B cell (primary cell): ENCODE measurements around the gene REEP2. TPM values are rescaled to one million over a fixed set of nuclear protein-coding genes. Genes with fewer than 3 reads are reported as not detected.

Source experiments
- ATAC-seq: fragments of 200-7000 bp; cut with Tn5 transposase; one replicate; pipeline ENCODE4 v1.10.0; 2021; ENCODE audit warnings: low read depth, mild to moderate bottlenecking, moderate number of reproducible peaks, moderate library complexity
- CTCF ChIA-PET: fragments of 350-600 bp; sonication (Branson Sonifier 250); formaldehyde crosslinking; loops from one replicate; lab custom pipeline; 2021; ENCODE audit warnings: antibody characterized with exemption, inconsistent platforms; lab: Charles Lee
- POLR2A ChIA-PET: fragments of 350-600 bp; sonication (Branson Sonifier 250); formaldehyde crosslinking; loops from one replicate; lab custom pipeline; 2021; ENCODE audit warnings: antibody characterized with exemption; lab: Charles Lee
- DNase-seq: peaks from one replicate; pipeline ENCODE4 v3.0.0; 2013
- H2AFZ ChIP-seq: 2 replicates; pipeline ENCODE4 v1.6.1; 2012; ENCODE audit warnings: mild to moderate bottlenecking, low read depth, low read length; ENCODE audit not compliant: insufficient read depth, poor library complexity, severe bottlenecking
- H3K27ac ChIP-seq, 2 donors: 1 replicate in 1 of 2; 2 replicates in 1 of 2; pipeline ENCODE4 v1.5.1; 2012 to 2013; ENCODE audit warnings: low read length in 2 of 2, mild to moderate bottlenecking in 2 of 2, moderate library complexity in 1 of 2
- H3K27me3 ChIP-seq, 4 experiments: fragments of 200-600 bp in 1 of 4; sonication (generic) in 1 of 4; replicated peaks in 1 of 4; 1 replicate in 2 of 4; 2 replicates in 2 of 4; pipeline versions ENCODE4 v1.6.1 to v1.7.0; 2013 to 2016; ENCODE audit warnings: low read length in 3 of 4, mild to moderate bottlenecking in 2 of 4, mixed read lengths in 1 of 4, moderate library complexity in 1 of 4; ENCODE audit not compliant: insufficient read depth in 4 of 4, control insufficient read depth in 3 of 4; ENCODE audit errors: control extremely low read depth in 1 of 4
- H3K36me3 ChIP-seq, 2 experiments: replicated peaks in 1 of 2; 1 replicate in 1 of 2; 2 replicates in 1 of 2; pipeline versions ENCODE4 v1.6.1 to v1.7.1; 2013; ENCODE audit warnings: low read length in 1 of 2; ENCODE audit not compliant: insufficient read depth in 2 of 2, control insufficient read depth in 1 of 2; ENCODE audit errors: control extremely low read depth in 1 of 2, extremely low read depth in 1 of 2
- H3K4me1 ChIP-seq, 2 donors: fragments of 200-600 bp in 1 of 2; sonication (generic) in 1 of 2; 1 replicate in 1 of 2; 2 replicates in 1 of 2; pipeline versions ENCODE4 v1.5.1 to v1.6.1; 2013 to 2017; ENCODE audit warnings: low read length in 2 of 2; ENCODE audit not compliant: control insufficient read depth in 2 of 2, insufficient read depth in 2 of 2
- H3K4me2 ChIP-seq: replicated peaks from 2 replicates; pipeline ENCODE3; 2012; ENCODE audit warnings: mild to moderate bottlenecking, low read depth, low read length; ENCODE audit not compliant: poor library complexity, severe bottlenecking
- H3K4me3 ChIP-seq, 5 experiments: fragments of 200-600 bp in 1 of 5; sonication (generic) in 1 of 5; 1 replicate in 3 of 5; 2 replicates in 2 of 5; pipeline versions ENCODE4 v1.5.1 to v1.7.0; 2011 to 2016; ENCODE audit warnings: low read length in 4 of 5, mild to moderate bottlenecking in 4 of 5, low read depth in 2 of 5, control low read depth in 1 of 5, moderate library complexity in 1 of 5; ENCODE audit not compliant: insufficient read depth in 1 of 5; ENCODE audit errors: control extremely low read depth in 1 of 5, extremely low read depth in 1 of 5
- H3K79me2 ChIP-seq: fragments of 200-600 bp; sonication (generic); one replicate; pipeline ENCODE4 v1.6.0; 2016; ENCODE audit warnings: low read length; ENCODE audit not compliant: control insufficient read depth, insufficient read depth
- H3K9ac ChIP-seq: fragments of 200-600 bp; sonication (generic); 2 replicates; pipeline ENCODE4 v1.6.1; 2017; ENCODE audit warnings: mild to moderate bottlenecking, low read length, moderate library complexity
- H3K9me3 ChIP-seq, 3 donors: one replicate each; pipeline versions ENCODE4 v1.6.1 to v1.7.1; 2013; ENCODE audit warnings: low read length in 2 of 3; ENCODE audit not compliant: control insufficient read depth in 2 of 3, insufficient read depth in 1 of 3; ENCODE audit errors: control extremely low read depth in 1 of 3
- H4K20me1 ChIP-seq: 2 replicates; pipeline ENCODE4 v1.6.0; 2012; ENCODE audit warnings: mild to moderate bottlenecking, low read length; ENCODE audit not compliant: insufficient read depth, control insufficient read depth, poor library complexity, severe bottlenecking
- H3K27ac Mint-ChIP-seq: one replicate; pipeline ENCODE4 v1.8.0; 2021; ENCODE audit warnings: mixed read lengths
- H3K27me3 Mint-ChIP-seq: one replicate; pipeline ENCODE4 v1.8.0; 2021; ENCODE audit warnings: mixed read lengths
- H3K4me1 Mint-ChIP-seq: one replicate; pipeline ENCODE4 v1.8.0; 2021; ENCODE audit warnings: mixed read lengths
- H3K4me3 Mint-ChIP-seq: one replicate; pipeline ENCODE4 v1.8.0; 2021; ENCODE audit warnings: mixed read lengths
- H3K9me3 Mint-ChIP-seq: one replicate; pipeline ENCODE4 v1.8.0; 2022; ENCODE audit warnings: mixed read lengths; ENCODE audit not compliant: insufficient read depth
- CTCF ChIP-seq: fragments of 200-600 bp; IDR thresholded peaks from one replicate; pipeline ENCODE4 v1.8.0; 2022; ENCODE audit warnings: antibody characterized with exemption, mild to moderate bottlenecking
- EZH2 ChIP-seq: IDR thresholded peaks from 2 replicates; pipeline ENCODE4 v1.6.1; 2012; ENCODE audit warnings: borderline replicate concordance, low read depth, mild to moderate bottlenecking, moderate library complexity, low read length; ENCODE audit not compliant: insufficient read depth, poor library complexity, severe bottlenecking
- WGBS: methylation state at CpG from one replicate; pipeline ENCODE4 v1.1.5; 2013; ENCODE audit warnings: missing lambda C conversion rate; ENCODE audit not compliant: insufficient coverage; 5-methylcytosine and 5-hydroxymethylcytosine counted together
- intact Hi-C: fragments of 100-400 bp; cut with micrococcal nuclease; formaldehyde crosslinking; loops from one replicate; pipeline ENCODE4 v1.10.0; 2022
- polyA plus RNA-seq: library from polyadenylated mRNA; depleted of rRNA; stranded (reverse); fragments of >200 nt; gene quantifications from 2 replicates; pipeline ENCODE4 v1.2.3, GENCODE V29; 2012
- total RNA-seq, 2 donors: library from RNA; stranded (reverse); fragments of 120-200 nt in 1 of 2; gene quantifications; 1 replicate in 1 of 2; 2 replicates in 1 of 2; pipeline versions ENCODE4 v1.2.3 to v1.2.4, GENCODE V29; 2013 to 2022

REEP2 gene
- total and polyA plus RNA-seq, 2 donors (not counting 1 experiment from before 2014, with no cell fraction given): 0.20 TPM; not detected in 1

- ChIA-PET CTCF (interaction anchor here (1.8 to 6.3 kb wide), 2 partner anchors 9 kb away, joined by 4 to 45 read pairs; no protein-coding TSS in a partner anchor), POLR2A (no interaction called here)
- DNase-seq: no peak
- Histone ChIP-seq H3K79me2 (no peaks in the 10 kb centered on the region), H3K9me3 (no peaks in the 10 kb centered on the region), H3K4me3 (no peak overlapping the region), H3K4me1 (peaks cover 11 to 13% of the 10 kb centered on the region in 2 donors), H3K27ac (no peak overlapping the region), H4K20me1 (peaks cover 9% of the 10 kb centered on the region), H3K27me3 (peaks cover 0 to 11% (median 3%) of the 10 kb centered on the region in 4 experiments), H3K4me2 (no peak overlapping the region), H2AFZ (no peak overlapping the region), H3K36me3 (peaks cover 5 to 7% of the 10 kb centered on the region in 2 experiments), H3K9ac (no peak overlapping the region)
- Mint-ChIP-seq H3K4me3 (peak overlapping the region; percentile 68), H3K4me1 (peaks cover 13% of the 10 kb centered on the region), H3K9me3 (no peaks in the 10 kb centered on the region), H3K27me3 (peaks cover 4% of the 10 kb centered on the region), H3K27ac (no peak overlapping the region)
- intact Hi-C loops: no loop called here
- TF ChIP-seq EZH2: no peak
- no peak for TF ChIP-seq CTCF
- 92% methylated on average over 11 of the region's 17 CpGs for WGBS
- ATAC-seq: no peak
Measured at GRCh38 chr5:138440159-138441073, 1.6 kb downstream of the REEP2 start.

DNA sequence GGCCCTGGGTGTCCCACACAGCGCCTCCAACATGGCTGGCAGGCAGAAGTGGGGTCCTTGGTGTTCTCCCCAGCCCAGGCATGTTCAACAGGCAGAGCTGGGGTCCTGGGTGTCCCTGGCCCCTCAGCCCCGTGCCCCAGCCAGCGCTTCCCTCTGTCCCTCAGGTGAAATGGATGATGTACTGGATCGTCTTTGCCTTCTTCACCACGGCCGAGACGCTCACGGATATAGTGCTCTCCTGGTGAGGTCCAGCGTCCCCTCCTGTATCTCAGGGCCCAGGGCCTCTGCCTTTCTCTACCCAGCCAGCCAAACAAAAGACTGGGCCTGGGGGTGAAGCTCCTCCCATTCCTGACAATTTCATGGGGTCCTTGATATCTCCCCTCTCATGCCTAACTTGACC, 2.4 kb downstream of the REEP2 start:
- TF ChIP-seq EZH2: no peak
- 91% methylated on average over 9 of the region's 9 CpGs for WGBS
- no peak overlapping the region for H3K27ac Mint-ChIP-seq
- Histone ChIP-seq H3K4me1 (peaks cover 11 to 13% of the 10 kb centered on the region in 2 donors), H3K27me3 (peaks cover 0 to 11% (median 3%) of the 10 kb centered on the region in 4 experiments), H3K79me2 (no peaks in the 10 kb centered on the region), H3K36me3 (peaks cover 3 to 4% of the 10 kb centered on the region in 2 experiments), H3K4me3 (no peak overlapping the region), H4K20me1 (peaks cover 9% of the 10 kb centered on the region), H3K9ac (no peak overlapping the region), H2AFZ (no peak overlapping the region), H3K4me2 (no peak overlapping the region), H3K9me3 (no peaks in the 10 kb centered on the region), H3K27ac (no peak overlapping the region)
- ChIA-PET POLR2A (no interaction called here), CTCF (interaction anchor here (1.8 kb wide), 1 partner anchor 9 kb away, joined by 4 read pairs; no protein-coding TSS in a partner anchor)
- H3K27me3 Mint-ChIP-seq: peaks cover 4% of the 10 kb centered on the region
- peaks cover 13% of the 10 kb centered on the region for H3K4me1 Mint-ChIP-seq
- DNase-seq: no peak
- H3K4me3 Mint-ChIP-seq: no peak overlapping the region
- intact Hi-C loops: no loop called here
- no peak for ATAC-seq
- no peaks in the 10 kb centered on the region for H3K9me3 Mint-ChIP-seq
